GM23338 (cell line): Measurements from ENCODE around the gene UGT1A4.

Source experiments
- CREB1 ChIP-seq: fragments of 250-450 bp; sonication (Bioruptor Pico); IDR thresholded peaks from 2 replicates; pipeline ENCODE4 v1.5.0; 2020; ENCODE audit warnings: low read depth, mild to moderate bottlenecking, moderate library complexity
- EZH2 ChIP-seq: fragments of 200-600 bp; sonication (generic); IDR thresholded peaks from one replicate; pipeline ENCODE4 v1.8.0; 2017; ENCODE audit warnings: antibody characterized with exemption, mild to moderate bottlenecking, low read depth; ENCODE audit not compliant: unreplicated experiment
- JUNB ChIP-seq: IDR thresholded peaks from one replicate; pipeline ENCODE4 v1.6.1; 2016; ENCODE audit warnings: antibody characterized with exemption; ENCODE audit not compliant: unreplicated experiment
- POLR2AphosphoS5 ChIP-seq: IDR thresholded peaks from 2 replicates; pipeline ENCODE4 v1.6.1; 2016; ENCODE audit warnings: antibody characterized with exemption, low read depth
- TF ChIP-seq, protein P1 (sequence below), 2 experiments: fragments of 200-600 bp in 1 of 2; sonication (generic) in 1 of 2; conservative IDR thresholded peaks; 2 replicates each; pipeline versions ENCODE4 v1.5.1 to v1.6.1; 2016 to 2017; ENCODE audit warnings: antibody characterized with exemption in 2 of 2, low read depth in 2 of 2, mild to moderate bottlenecking in 2 of 2, moderate library complexity in 1 of 2
- TF ChIP-seq, protein P2 (sequence below): IDR thresholded peaks from one replicate; pipeline ENCODE4 v1.6.1; 2018; ENCODE audit warnings: antibody characterized with exemption; ENCODE audit not compliant: unreplicated experiment
- TF ChIP-seq, protein P3 (sequence below): IDR thresholded peaks from 2 replicates; pipeline ENCODE4 v1.6.1; 2016; ENCODE audit warnings: antibody characterized with exemption

DNA sequence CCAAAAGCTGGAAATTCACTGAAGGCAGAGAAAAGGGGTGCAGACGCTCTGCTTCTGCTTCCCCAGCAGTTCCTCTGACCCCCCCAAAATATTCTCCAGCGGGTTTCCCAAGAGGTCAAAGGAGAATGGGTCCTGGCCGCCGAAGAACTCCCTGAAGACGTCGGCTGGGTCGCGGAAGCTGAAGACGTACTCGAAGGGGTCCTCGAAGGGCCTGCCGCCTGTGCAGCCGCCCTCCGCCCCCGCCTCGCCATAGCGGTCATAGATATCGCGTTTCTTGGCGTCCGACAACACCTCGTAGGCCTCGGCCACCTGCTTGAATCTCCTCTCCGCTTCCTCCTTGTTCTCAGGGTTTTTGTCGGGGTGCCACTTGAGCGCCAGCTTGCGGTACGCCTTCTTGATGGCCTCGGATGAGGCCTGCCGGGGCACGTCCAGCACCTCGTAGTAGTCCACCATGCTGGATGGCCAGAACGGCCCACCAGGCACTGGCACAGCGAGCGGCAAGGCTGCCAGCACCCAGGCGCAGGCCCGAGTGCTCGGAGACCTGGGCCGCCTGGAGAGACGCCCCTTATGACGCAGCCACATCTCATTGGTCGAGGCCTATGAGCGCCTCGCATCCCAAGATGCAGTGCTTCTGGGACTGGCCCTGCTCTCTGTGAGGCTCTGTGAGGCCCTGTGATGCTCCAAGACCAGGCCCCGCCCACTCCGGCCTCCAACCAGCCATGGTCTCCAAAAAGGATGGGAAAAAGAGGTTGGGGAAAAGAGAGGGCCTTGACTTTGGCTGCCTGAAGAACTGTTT is 25.1 kb downstream of the UGT1A4 start:
- TF ChIP-seq CREB1 (CRISPR knock-in tag) = no peak
- TF ChIP-seq, protein P1, sequence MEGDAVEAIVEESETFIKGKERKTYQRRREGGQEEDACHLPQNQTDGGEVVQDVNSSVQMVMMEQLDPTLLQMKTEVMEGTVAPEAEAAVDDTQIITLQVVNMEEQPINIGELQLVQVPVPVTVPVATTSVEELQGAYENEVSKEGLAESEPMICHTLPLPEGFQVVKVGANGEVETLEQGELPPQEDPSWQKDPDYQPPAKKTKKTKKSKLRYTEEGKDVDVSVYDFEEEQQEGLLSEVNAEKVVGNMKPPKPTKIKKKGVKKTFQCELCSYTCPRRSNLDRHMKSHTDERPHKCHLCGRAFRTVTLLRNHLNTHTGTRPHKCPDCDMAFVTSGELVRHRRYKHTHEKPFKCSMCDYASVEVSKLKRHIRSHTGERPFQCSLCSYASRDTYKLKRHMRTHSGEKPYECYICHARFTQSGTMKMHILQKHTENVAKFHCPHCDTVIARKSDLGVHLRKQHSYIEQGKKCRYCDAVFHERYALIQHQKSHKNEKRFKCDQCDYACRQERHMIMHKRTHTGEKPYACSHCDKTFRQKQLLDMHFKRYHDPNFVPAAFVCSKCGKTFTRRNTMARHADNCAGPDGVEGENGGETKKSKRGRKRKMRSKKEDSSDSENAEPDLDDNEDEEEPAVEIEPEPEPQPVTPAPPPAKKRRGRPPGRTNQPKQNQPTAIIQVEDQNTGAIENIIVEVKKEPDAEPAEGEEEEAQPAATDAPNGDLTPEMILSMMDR (conservative IDR thresholded peaks at IDR 0.05; ENCODE audit: low read depth in 2 of 2) = no peak
- no peak for TF ChIP-seq EZH2
- TF ChIP-seq, protein P2, sequence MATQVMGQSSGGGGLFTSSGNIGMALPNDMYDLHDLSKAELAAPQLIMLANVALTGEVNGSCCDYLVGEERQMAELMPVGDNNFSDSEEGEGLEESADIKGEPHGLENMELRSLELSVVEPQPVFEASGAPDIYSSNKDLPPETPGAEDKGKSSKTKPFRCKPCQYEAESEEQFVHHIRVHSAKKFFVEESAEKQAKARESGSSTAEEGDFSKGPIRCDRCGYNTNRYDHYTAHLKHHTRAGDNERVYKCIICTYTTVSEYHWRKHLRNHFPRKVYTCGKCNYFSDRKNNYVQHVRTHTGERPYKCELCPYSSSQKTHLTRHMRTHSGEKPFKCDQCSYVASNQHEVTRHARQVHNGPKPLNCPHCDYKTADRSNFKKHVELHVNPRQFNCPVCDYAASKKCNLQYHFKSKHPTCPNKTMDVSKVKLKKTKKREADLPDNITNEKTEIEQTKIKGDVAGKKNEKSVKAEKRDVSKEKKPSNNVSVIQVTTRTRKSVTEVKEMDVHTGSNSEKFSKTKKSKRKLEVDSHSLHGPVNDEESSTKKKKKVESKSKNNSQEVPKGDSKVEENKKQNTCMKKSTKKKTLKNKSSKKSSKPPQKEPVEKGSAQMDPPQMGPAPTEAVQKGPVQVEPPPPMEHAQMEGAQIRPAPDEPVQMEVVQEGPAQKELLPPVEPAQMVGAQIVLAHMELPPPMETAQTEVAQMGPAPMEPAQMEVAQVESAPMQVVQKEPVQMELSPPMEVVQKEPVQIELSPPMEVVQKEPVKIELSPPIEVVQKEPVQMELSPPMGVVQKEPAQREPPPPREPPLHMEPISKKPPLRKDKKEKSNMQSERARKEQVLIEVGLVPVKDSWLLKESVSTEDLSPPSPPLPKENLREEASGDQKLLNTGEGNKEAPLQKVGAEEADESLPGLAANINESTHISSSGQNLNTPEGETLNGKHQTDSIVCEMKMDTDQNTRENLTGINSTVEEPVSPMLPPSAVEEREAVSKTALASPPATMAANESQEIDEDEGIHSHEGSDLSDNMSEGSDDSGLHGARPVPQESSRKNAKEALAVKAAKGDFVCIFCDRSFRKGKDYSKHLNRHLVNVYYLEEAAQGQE = no peak
- no peak for TF ChIP-seq POLR2AphosphoS5
- TF ChIP-seq, protein P3, sequence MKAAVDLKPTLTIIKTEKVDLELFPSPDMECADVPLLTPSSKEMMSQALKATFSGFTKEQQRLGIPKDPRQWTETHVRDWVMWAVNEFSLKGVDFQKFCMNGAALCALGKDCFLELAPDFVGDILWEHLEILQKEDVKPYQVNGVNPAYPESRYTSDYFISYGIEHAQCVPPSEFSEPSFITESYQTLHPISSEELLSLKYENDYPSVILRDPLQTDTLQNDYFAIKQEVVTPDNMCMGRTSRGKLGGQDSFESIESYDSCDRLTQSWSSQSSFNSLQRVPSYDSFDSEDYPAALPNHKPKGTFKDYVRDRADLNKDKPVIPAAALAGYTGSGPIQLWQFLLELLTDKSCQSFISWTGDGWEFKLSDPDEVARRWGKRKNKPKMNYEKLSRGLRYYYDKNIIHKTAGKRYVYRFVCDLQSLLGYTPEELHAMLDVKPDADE = no peak
- TF ChIP-seq JUNB = no peak
